WTC11 (cell line): ENCODE measurements around the gene KCNIP1. TPM values are rescaled to one million over a fixed set of nuclear protein-coding genes. Genes with fewer than 3 reads are reported as not detected.

Experiments
- ATAC-seq: fragments of 200-7000 bp; cut with Tn5 transposase; 2 replicates; pipeline ENCODE4 v1.10.0; 2021; ENCODE audit warnings: mild to moderate bottlenecking, moderate library complexity
- CTCF ChIA-PET: fragments of 300-600 bp; sonication (Branson Sonifier 250); formaldehyde crosslinking; loops from one replicate; lab custom pipeline; 2021; ENCODE audit warnings: antibody characterized with exemption; lab: Charles Lee
- POLR2A ChIA-PET: fragments of 350-600 bp; sonication (Branson Sonifier 250); formaldehyde crosslinking; loops from one replicate; lab custom pipeline; 2021; ENCODE audit warnings: antibody characterized with exemption; lab: Charles Lee
- DNase-seq: peaks from one replicate; pipeline ENCODE4 v3.0.0; 2021; ENCODE audit warnings: low spot score
- H3K27ac Mint-ChIP-seq: 2 replicates; pipeline ENCODE4 v1.8.0; 2021; ENCODE audit warnings: mixed read lengths
- H3K27me3 Mint-ChIP-seq: 2 replicates; pipeline ENCODE4 v1.8.0; 2021; ENCODE audit warnings: low read depth, mild to moderate bottlenecking, moderate library complexity, mixed read lengths
- H3K36me3 Mint-ChIP-seq: 2 replicates; pipeline ENCODE4 v1.8.0; 2021; ENCODE audit warnings: mixed read lengths
- H3K4me1 Mint-ChIP-seq: 2 replicates; pipeline ENCODE4 v1.8.0; 2022; ENCODE audit warnings: mixed read lengths
- H3K4me3 Mint-ChIP-seq: 2 replicates; pipeline ENCODE4 v1.8.0; 2021; ENCODE audit warnings: mild to moderate bottlenecking, moderate library complexity, mixed read lengths
- H3K9me3 Mint-ChIP-seq: 2 replicates; pipeline ENCODE4 v1.8.0; 2021; ENCODE audit warnings: mixed read lengths
- ATF1 ChIP-seq: sonication (generic); formaldehyde crosslinking; IDR thresholded peaks from 2 replicates; pipeline ENCODE4 v1.8.1; 2023; ENCODE audit warnings: mild to moderate bottlenecking, moderate library complexity, missing genetic modification reagents
- CREM ChIP-seq: sonication (generic); formaldehyde crosslinking; IDR thresholded peaks from 2 replicates; pipeline ENCODE4 v1.8.1; 2022; ENCODE audit warnings: mild to moderate bottlenecking, missing genetic modification reagents, moderate library complexity
- EMX1 ChIP-seq: fragments of 250-450 bp; sonication (Bioruptor Pico); IDR thresholded peaks from 2 replicates; pipeline ENCODE4 v1.8.0; 2021; ENCODE audit warnings: mild to moderate bottlenecking
- ESRRA ChIP-seq: sonication (generic); formaldehyde crosslinking; IDR thresholded peaks from 2 replicates; pipeline ENCODE4 v1.8.1; 2022; ENCODE audit warnings: mild to moderate bottlenecking, missing genetic modification reagents, borderline replicate concordance
- FOXJ3 ChIP-seq: sonication (generic); formaldehyde crosslinking; IDR thresholded peaks from 2 replicates; pipeline ENCODE4 v1.9.0; 2021; ENCODE audit warnings: missing genetic modification reagents, mild to moderate bottlenecking, borderline replicate concordance
- FOXK1 ChIP-seq: sonication (generic); formaldehyde crosslinking; IDR thresholded peaks from 2 replicates; pipeline ENCODE4 v1.8.0; 2022; ENCODE audit warnings: mild to moderate bottlenecking, moderate library complexity, missing genetic modification reagents
- GABPB1 ChIP-seq: sonication (generic); formaldehyde crosslinking; IDR thresholded peaks from 2 replicates; pipeline ENCODE4 v1.8.1; 2023; ENCODE audit warnings: mild to moderate bottlenecking, missing genetic modification reagents
- GTF2I ChIP-seq: fragments of 250-450 bp; sonication (Bioruptor Pico); conservative IDR thresholded peaks from 2 replicates; pipeline ENCODE4 v1.4.0; 2021; ENCODE audit warnings: mild to moderate bottlenecking
- IRF2 ChIP-seq: sonication (generic); formaldehyde crosslinking; IDR thresholded peaks from 2 replicates; pipeline ENCODE4 v1.8.0; 2022; ENCODE audit warnings: low read depth, missing genetic modification reagents, borderline replicate concordance
- JAZF1 ChIP-seq: fragments of 250-450 bp; sonication (Bioruptor Pico); IDR thresholded peaks from 2 replicates; pipeline ENCODE4 v1.9.0; 2021; ENCODE audit warnings: moderate library complexity, mild to moderate bottlenecking, inconsistent platforms
- JUN ChIP-seq: sonication (generic); formaldehyde crosslinking; IDR thresholded peaks from 2 replicates; pipeline ENCODE4 v1.8.0; 2023; ENCODE audit warnings: mild to moderate bottlenecking, missing genetic modification reagents
- NFATC4 ChIP-seq: fragments of 250-450 bp; sonication (Bioruptor Pico); IDR thresholded peaks from 2 replicates; pipeline ENCODE4 v1.9.0; 2021; ENCODE audit warnings: mild to moderate bottlenecking
- RELA ChIP-seq: sonication (generic); formaldehyde crosslinking; IDR thresholded peaks from 2 replicates; pipeline ENCODE4 v1.8.1; 2022; ENCODE audit warnings: missing genetic modification reagents, mild to moderate bottlenecking, borderline replicate concordance
- SMAD3 ChIP-seq: sonication (generic); formaldehyde crosslinking; IDR thresholded peaks from 2 replicates; pipeline ENCODE4 v1.8.0; 2022; ENCODE audit warnings: missing genetic modification reagents, mild to moderate bottlenecking, borderline replicate concordance
- SMAD4 ChIP-seq: sonication (generic); formaldehyde crosslinking; IDR thresholded peaks from 2 replicates; pipeline ENCODE4 v1.8.0; 2022; ENCODE audit warnings: mild to moderate bottlenecking, missing genetic modification reagents
- ZNF121 ChIP-seq: sonication (generic); formaldehyde crosslinking; IDR thresholded peaks from 2 replicates; pipeline ENCODE4 v1.8.0; 2023; ENCODE audit warnings: missing genetic modification reagents
- ZNF219 ChIP-seq: sonication (generic); formaldehyde crosslinking; IDR thresholded peaks from 2 replicates; pipeline ENCODE4 v1.8.0; 2023; ENCODE audit warnings: missing genetic modification reagents, mild to moderate bottlenecking, borderline replicate concordance
- ZNF232 ChIP-seq: sonication (generic); formaldehyde crosslinking; IDR thresholded peaks from 2 replicates; pipeline ENCODE4 v1.8.0; 2022; ENCODE audit warnings: mild to moderate bottlenecking, missing genetic modification reagents
- ZNF263 ChIP-seq: sonication (generic); formaldehyde crosslinking; IDR thresholded peaks from 2 replicates; pipeline ENCODE4 v1.8.1; 2022; ENCODE audit warnings: low read depth, mild to moderate bottlenecking, moderate library complexity, missing genetic modification reagents
- ZNF671 ChIP-seq: fragments of 250-450 bp; sonication (Bioruptor Pico); IDR thresholded peaks from 2 replicates; pipeline ENCODE4 v1.8.0; 2021; ENCODE audit warnings: mild to moderate bottlenecking
- total RNA-seq: library from RNA; stranded (reverse); gene quantifications from 3 replicates; pipeline ENCODE4 v1.2.3, GENCODE V29; 2021
- TF ChIP-seq, protein P1 (sequence below): sonication (generic); formaldehyde crosslinking; IDR thresholded peaks from 2 replicates; pipeline ENCODE4 v1.8.0; 2023; ENCODE audit warnings: missing genetic modification reagents
- TF ChIP-seq, protein P2 (sequence below): sonication (generic); formaldehyde crosslinking; IDR thresholded peaks from 2 replicates; pipeline ENCODE4 v1.8.0; 2022; ENCODE audit warnings: mild to moderate bottlenecking, missing genetic modification reagents
- TF ChIP-seq, protein P3 (sequence below): fragments of 250-450 bp; sonication (Bioruptor Pico); IDR thresholded peaks from 2 replicates; pipeline ENCODE4 v1.9.0; 2021; ENCODE audit warnings: mild to moderate bottlenecking, borderline replicate concordance
- TF ChIP-seq, protein P4 (sequence below): sonication (generic); formaldehyde crosslinking; IDR thresholded peaks from 2 replicates; pipeline ENCODE4 v1.8.1; 2023; ENCODE audit warnings: mild to moderate bottlenecking, missing genetic modification reagents, borderline replicate concordance

Gene KCNIP1
- total RNA-seq, 1 experiment from 2014 or later, result 0.59 TPM

DNA sequence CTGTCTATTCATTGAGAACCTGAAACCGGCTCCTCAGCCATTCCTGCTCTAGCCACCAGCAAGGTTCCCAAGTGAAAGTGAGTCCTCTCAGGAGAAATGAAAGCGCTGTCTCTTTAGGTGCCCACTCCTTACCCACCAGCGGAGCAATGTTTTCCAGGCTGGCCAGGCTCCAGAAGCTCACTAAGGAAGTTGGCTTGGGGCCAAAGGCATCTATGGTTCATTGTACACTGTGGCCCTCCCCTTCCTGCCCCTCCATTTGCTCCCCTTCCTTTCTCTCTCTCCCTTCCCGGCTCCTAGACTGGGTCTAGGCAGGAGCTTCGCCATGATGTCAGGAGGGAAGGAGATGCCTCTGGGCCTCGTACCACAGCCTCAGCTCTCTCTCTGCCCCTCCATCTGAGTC lies 278.6 kb downstream of the KCNIP1 start:
- POLR2A ChIA-PET, result no interaction called here
- peaks cover 40% of the 10 kb centered on the region for H3K4me1 Mint-ChIP-seq
- ATAC-seq, result no peak
- TF ChIP-seq SMAD3 (CRISPR knock-in tag) (no peak), ZNF219 (CRISPR knock-in tag) (no peak), EMX1 (CRISPR knock-in tag) (no peak), CREM (CRISPR knock-in tag) (no peak), RELA (CRISPR knock-in tag) (no peak), GTF2I (CRISPR knock-in tag) (no peak), FOXK1 (no peak)
- TF ChIP-seq, protein P1, sequence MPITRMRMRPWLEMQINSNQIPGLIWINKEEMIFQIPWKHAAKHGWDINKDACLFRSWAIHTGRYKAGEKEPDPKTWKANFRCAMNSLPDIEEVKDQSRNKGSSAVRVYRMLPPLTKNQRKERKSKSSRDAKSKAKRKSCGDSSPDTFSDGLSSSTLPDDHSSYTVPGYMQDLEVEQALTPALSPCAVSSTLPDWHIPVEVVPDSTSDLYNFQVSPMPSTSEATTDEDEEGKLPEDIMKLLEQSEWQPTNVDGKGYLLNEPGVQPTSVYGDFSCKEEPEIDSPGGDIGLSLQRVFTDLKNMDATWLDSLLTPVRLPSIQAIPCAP (CRISPR knock-in tag), result no peak
- TF ChIP-seq, protein P2, sequence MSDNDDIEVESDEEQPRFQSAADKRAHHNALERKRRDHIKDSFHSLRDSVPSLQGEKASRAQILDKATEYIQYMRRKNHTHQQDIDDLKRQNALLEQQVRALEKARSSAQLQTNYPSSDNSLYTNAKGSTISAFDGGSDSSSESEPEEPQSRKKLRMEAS (CRISPR knock-in tag), result no peak
- TF ChIP-seq, all 79 proteins: peak for 0
- Mint-ChIP-seq H3K27me3 (peaks cover 3% of the 10 kb centered on the region; the same call in 1 of the 2 replicates), H3K9me3 (no peaks in the 10 kb centered on the region), H3K27ac (no peak overlapping the region), H3K36me3 (no peaks in the 10 kb centered on the region), H3K4me3 (no peak overlapping the region)
- no peak for DNase-seq
- CTCF ChIA-PET, result interaction anchor here (2.4 to 12.2 kb wide), 3 partner anchors 9 to 35 kb away, joined by 7 to 449 read pairs (median 10); no protein-coding TSS in a partner anchor

DNA sequence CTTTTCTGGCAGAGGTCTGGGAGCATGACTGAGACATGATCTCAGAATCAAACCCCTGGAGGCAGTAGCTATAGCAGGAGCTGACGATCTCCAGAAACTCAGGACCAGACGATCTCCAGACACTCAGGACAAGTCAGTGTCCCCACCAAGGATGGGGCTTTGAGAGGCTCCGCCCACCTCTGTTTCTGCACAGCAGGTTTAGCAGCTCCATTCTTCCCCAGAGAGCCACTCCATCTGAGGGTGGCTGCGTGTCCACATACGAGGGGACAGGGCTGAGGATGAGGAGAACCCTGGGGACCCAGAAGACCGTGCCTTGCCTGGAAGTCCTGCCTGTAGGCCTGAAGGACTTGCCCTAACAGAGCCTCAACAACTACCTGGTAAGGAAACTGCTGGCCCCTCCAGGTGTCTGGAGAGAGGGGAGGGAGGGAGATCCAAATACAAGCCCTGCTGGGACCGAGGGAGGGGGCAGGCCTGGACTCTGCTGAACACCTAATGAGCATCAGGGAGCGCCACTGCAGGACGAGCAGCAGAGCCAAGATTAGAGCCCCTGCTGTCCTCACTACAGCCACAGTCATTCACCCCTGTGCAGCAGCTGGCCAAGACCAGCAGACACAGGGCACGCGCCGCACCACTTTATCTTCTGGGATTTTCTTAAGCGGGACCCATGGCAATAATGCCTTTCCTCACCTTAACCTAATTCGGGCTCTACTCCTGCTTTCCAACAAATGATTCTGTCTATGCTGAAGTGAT lies 279.9 kb downstream of the KCNIP1 start, which contains the start of gene GABRP:
GABRP (plus strand) TSS at position 228 of the 750 bp plus-strand sequence. CDS start 4,891 bp downstream, outside the sequence.
- ATAC-seq, result no peak
- POLR2A ChIA-PET, result no interaction called here

More for the DNA sequence above, 279.9 kb downstream of the KCNIP1 start, which contains the start of gene GABRP:
- Mint-ChIP-seq H3K9me3 (no peaks in the 10 kb centered on the region), H3K36me3 (no peaks in the 10 kb centered on the region), H3K27me3 (peaks cover 3% of the 10 kb centered on the region; the same call in 1 of the 2 replicates), H3K4me3 (no peak within 1 kb of the TSS), H3K27ac (no peak within 1 kb of the TSS), H3K4me1 (peaks cover 39% of the 10 kb centered on the region)
- CTCF ChIA-PET, result interaction anchor here (1.2 to 12.2 kb wide), 4 partner anchors 8 to 92 kb away, joined by 3 to 449 read pairs (median 8); no protein-coding TSS in a partner anchor
- no peak for DNase-seq
- TF ChIP-seq, protein P3, sequence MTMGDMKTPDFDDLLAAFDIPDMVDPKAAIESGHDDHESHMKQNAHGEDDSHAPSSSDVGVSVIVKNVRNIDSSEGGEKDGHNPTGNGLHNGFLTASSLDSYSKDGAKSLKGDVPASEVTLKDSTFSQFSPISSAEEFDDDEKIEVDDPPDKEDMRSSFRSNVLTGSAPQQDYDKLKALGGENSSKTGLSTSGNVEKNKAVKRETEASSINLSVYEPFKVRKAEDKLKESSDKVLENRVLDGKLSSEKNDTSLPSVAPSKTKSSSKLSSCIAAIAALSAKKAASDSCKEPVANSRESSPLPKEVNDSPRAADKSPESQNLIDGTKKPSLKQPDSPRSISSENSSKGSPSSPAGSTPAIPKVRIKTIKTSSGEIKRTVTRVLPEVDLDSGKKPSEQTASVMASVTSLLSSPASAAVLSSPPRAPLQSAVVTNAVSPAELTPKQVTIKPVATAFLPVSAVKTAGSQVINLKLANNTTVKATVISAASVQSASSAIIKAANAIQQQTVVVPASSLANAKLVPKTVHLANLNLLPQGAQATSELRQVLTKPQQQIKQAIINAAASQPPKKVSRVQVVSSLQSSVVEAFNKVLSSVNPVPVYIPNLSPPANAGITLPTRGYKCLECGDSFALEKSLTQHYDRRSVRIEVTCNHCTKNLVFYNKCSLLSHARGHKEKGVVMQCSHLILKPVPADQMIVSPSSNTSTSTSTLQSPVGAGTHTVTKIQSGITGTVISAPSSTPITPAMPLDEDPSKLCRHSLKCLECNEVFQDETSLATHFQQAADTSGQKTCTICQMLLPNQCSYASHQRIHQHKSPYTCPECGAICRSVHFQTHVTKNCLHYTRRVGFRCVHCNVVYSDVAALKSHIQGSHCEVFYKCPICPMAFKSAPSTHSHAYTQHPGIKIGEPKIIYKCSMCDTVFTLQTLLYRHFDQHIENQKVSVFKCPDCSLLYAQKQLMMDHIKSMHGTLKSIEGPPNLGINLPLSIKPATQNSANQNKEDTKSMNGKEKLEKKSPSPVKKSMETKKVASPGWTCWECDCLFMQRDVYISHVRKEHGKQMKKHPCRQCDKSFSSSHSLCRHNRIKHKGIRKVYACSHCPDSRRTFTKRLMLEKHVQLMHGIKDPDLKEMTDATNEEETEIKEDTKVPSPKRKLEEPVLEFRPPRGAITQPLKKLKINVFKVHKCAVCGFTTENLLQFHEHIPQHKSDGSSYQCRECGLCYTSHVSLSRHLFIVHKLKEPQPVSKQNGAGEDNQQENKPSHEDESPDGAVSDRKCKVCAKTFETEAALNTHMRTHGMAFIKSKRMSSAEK, result no peak
- TF ChIP-seq JAZF1 (CRISPR knock-in tag), result no peak
- no peak for TF ChIP-seq JUN (CRISPR knock-in tag)
- no peak for TF ChIP-seq RELA (CRISPR knock-in tag)
- TF ChIP-seq SMAD3 (CRISPR knock-in tag), result no peak
- no peak for TF ChIP-seq ZNF671 (CRISPR knock-in tag)
- no peak for TF ChIP-seq GABPB1 (CRISPR knock-in tag)
- TF ChIP-seq SMAD4, result no peak
- TF ChIP-seq ZNF263 (CRISPR knock-in tag), result no peak
- TF ChIP-seq, protein P4, sequence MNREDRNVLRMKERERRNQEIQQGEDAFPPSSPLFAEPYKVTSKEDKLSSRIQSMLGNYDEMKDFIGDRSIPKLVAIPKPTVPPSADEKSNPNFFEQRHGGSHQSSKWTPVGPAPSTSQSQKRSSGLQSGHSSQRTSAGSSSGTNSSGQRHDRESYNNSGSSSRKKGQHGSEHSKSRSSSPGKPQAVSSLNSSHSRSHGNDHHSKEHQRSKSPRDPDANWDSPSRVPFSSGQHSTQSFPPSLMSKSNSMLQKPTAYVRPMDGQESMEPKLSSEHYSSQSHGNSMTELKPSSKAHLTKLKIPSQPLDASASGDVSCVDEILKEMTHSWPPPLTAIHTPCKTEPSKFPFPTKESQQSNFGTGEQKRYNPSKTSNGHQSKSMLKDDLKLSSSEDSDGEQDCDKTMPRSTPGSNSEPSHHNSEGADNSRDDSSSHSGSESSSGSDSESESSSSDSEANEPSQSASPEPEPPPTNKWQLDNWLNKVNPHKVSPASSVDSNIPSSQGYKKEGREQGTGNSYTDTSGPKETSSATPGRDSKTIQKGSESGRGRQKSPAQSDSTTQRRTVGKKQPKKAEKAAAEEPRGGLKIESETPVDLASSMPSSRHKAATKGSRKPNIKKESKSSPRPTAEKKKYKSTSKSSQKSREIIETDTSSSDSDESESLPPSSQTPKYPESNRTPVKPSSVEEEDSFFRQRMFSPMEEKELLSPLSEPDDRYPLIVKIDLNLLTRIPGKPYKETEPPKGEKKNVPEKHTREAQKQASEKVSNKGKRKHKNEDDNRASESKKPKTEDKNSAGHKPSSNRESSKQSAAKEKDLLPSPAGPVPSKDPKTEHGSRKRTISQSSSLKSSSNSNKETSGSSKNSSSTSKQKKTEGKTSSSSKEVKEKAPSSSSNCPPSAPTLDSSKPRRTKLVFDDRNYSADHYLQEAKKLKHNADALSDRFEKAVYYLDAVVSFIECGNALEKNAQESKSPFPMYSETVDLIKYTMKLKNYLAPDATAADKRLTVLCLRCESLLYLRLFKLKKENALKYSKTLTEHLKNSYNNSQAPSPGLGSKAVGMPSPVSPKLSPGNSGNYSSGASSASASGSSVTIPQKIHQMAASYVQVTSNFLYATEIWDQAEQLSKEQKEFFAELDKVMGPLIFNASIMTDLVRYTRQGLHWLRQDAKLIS (CRISPR knock-in tag), result no peak
- TF ChIP-seq, protein P1 (CRISPR knock-in tag), result no peak
- TF ChIP-seq FOXJ3 (CRISPR knock-in tag), result no peak
- no peak for TF ChIP-seq FOXK1
- no peak for TF ChIP-seq IRF2 (CRISPR knock-in tag)
- no peak for TF ChIP-seq ESRRA (CRISPR knock-in tag)
- no peak for TF ChIP-seq NFATC4 (CRISPR knock-in tag)
- no peak for TF ChIP-seq ATF1 (CRISPR knock-in tag)
- TF ChIP-seq ZNF232 (CRISPR knock-in tag), result no peak
- no peak for TF ChIP-seq ZNF121
